SK-N-SH (cell line): ENCODE data around the gene KRTAP5-2. TPM values are rescaled to one million over a fixed set of nuclear protein-coding genes. Genes with fewer than 3 reads are reported as not detected.

Experiments
- CTCF ChIA-PET: fragments of 300-600, 350-600 bp; formaldehyde crosslinking; extraction: SDS; loops from one replicate; lab custom pipeline; 2021; lab: Yijun Ruan, JAX
- POLR2A ChIA-PET: fragments of 350-600 bp; sonication (Branson Sonifier 250); formaldehyde crosslinking; extraction: SDS; loops from one replicate; lab custom pipeline; 2020; ENCODE audit warnings: antibody characterized with exemption, inconsistent platforms; lab: Yijun Ruan, JAX
- DNase-seq: peaks from one replicate; pipeline ENCODE4 v3.0.0; 2012
- H2AFZ ChIP-seq: fragments of 200-600 bp; sonication (generic); 2 replicates; pipeline ENCODE4 v1.8.1; 2016; ENCODE audit warnings: antibody characterized with exemption, mild to moderate bottlenecking, low read depth
- H3F3A ChIP-seq: fragments of 200-600 bp; sonication (generic); replicated peaks from 2 replicates; pipeline ENCODE3; 2016; ENCODE audit warnings: antibody characterized with exemption, mild to moderate bottlenecking; ENCODE audit not compliant: insufficient read depth
- H3K27ac ChIP-seq, 2 experiments: fragments of 200-500 bp in 1 of 2; fragments of 200-600 bp in 1 of 2; sonication (Bioruptor generic) in 1 of 2; sonication (generic), shearing (Covaris generic) in 1 of 2; 2 replicates each; pipeline versions ENCODE4 v1.5.1 to v1.6.1; 2014 to 2016; ENCODE audit warnings: low read depth in 2 of 2, inconsistent platforms in 1 of 2, low read length in 1 of 2, mild to moderate bottlenecking in 1 of 2, mixed read lengths in 1 of 2
- H3K27me3 ChIP-seq: fragments of 200-600 bp; sonication (generic), shearing (Covaris generic); 2 replicates; pipeline ENCODE4 v1.6.1; 2016; ENCODE audit warnings: mixed run types; ENCODE audit not compliant: insufficient read depth
- H3K36me3 ChIP-seq, 2 experiments: fragments of 200-500 bp in 1 of 2; fragments of 200-600 bp in 1 of 2; sonication (Bioruptor generic) in 1 of 2; sonication (generic) in 1 of 2; replicated peaks in 1 of 2; 2 replicates each; pipeline versions ENCODE3 to v1.5.1; 2014 to 2016; ENCODE audit warnings: low read length in 1 of 2, mild to moderate bottlenecking in 1 of 2; ENCODE audit not compliant: insufficient read depth in 2 of 2, control insufficient read depth in 1 of 2
- H3K4me1 ChIP-seq, 2 experiments: fragments of 200-500 bp in 1 of 2; fragments of 200-600 bp in 1 of 2; sonication (Bioruptor generic) in 1 of 2; sonication (generic), shearing (Covaris generic) in 1 of 2; 2 replicates each; pipeline versions ENCODE4 v1.5.1 to v1.6.1; 2014 to 2016; ENCODE audit warnings: low read depth in 1 of 2, low read length in 1 of 2, mixed run types in 1 of 2; ENCODE audit not compliant: insufficient read depth in 2 of 2, control insufficient read depth in 1 of 2
- H3K4me2 ChIP-seq: fragments of 200-600 bp; sonication (generic), shearing (Covaris generic); 2 replicates; pipeline ENCODE4 v1.6.1; 2017; ENCODE audit warnings: mixed run types
- H3K4me3 ChIP-seq, 2 experiments: fragments of 200-500 bp in 1 of 2; fragments of 200-600 bp in 1 of 2; sonication (Bioruptor generic) in 1 of 2; sonication (generic), shearing (Covaris generic) in 1 of 2; 2 replicates each; pipeline versions ENCODE4 v1.5.1 to v1.8.1; 2014 to 2016; ENCODE audit warnings: low read depth in 2 of 2, inconsistent platforms in 1 of 2, low read length in 1 of 2, mild to moderate bottlenecking in 1 of 2, mixed read lengths in 1 of 2, moderate library complexity in 1 of 2
- H3K79me2 ChIP-seq: fragments of 200-600 bp; sonication (generic); 2 replicates; pipeline ENCODE4 v1.8.1; 2017; ENCODE audit warnings: mild to moderate bottlenecking; ENCODE audit not compliant: insufficient read depth
- H3K9ac ChIP-seq: fragments of 200-600 bp; sonication (generic); 2 replicates; pipeline ENCODE4 v1.6.1; 2017; ENCODE audit warnings: mixed run types
- H3K9me2 ChIP-seq: fragments of 200-600 bp; sonication (generic); 2 replicates; pipeline ENCODE4 v1.6.1; 2017; ENCODE audit warnings: mixed run types
- H3K9me3 ChIP-seq: fragments of 200-600 bp; sonication (generic); 2 replicates; pipeline ENCODE4 v1.6.1; 2017; ENCODE audit warnings: mixed run types, mild to moderate bottlenecking, moderate library complexity
- H4K20me1 ChIP-seq: fragments of 200-600 bp; sonication (generic); 2 replicates; pipeline ENCODE4 v1.6.1; 2017; ENCODE audit warnings: mild to moderate bottlenecking, mixed run types; ENCODE audit not compliant: insufficient read depth
- FOSL2 ChIP-seq: IDR thresholded peaks from 2 replicates; pipeline ENCODE4 v1.4.0; 2012; ENCODE audit warnings: low read depth, mild to moderate bottlenecking, moderate library complexity, borderline replicate concordance
- FOXJ3 ChIP-seq: sonication (generic); formaldehyde crosslinking; IDR thresholded peaks from 2 replicates; pipeline ENCODE4 v1.5.1; 2020; ENCODE audit warnings: mild to moderate bottlenecking, missing genetic modification reagents
- GATA2 ChIP-seq: sonication (generic); formaldehyde crosslinking; IDR thresholded peaks from 2 replicates; pipeline ENCODE4 v1.5.0; 2020; ENCODE audit warnings: mild to moderate bottlenecking, missing genetic modification reagents
- REST ChIP-seq: IDR thresholded peaks from 2 replicates; pipeline ENCODE4 v1.6.1; 2012; ENCODE audit warnings: mild to moderate bottlenecking, low read depth, low read length, moderate library complexity
- RXRA ChIP-seq: IDR thresholded peaks from 2 replicates; pipeline ENCODE4 v1.4.0; 2012; ENCODE audit warnings: low read depth, mild to moderate bottlenecking, borderline replicate concordance
- TAF1 ChIP-seq: IDR thresholded peaks from 2 replicates; pipeline ENCODE4 v1.6.1; 2012; ENCODE audit warnings: low read depth, mild to moderate bottlenecking, low read length, moderate library complexity, borderline replicate concordance
- YY1 ChIP-seq: IDR thresholded peaks from 2 replicates; pipeline ENCODE4 v1.4.0; 2012; ENCODE audit warnings: low read depth, mild to moderate bottlenecking
- WGBS: methylation state at CpG from one replicate; pipeline ENCODE4 v1.1.6; 2017; ENCODE audit warnings: low lambda C conversion rate; 5-methylcytosine and 5-hydroxymethylcytosine counted together
- polyA plus RNA-seq, 3 experiments: library from polyadenylated mRNA; depleted of rRNA; stranded (reverse); fragments of >200 nt; gene quantifications; 2 replicates each; pipeline ENCODE4 v1.2.3, GENCODE V29; 2012
- TF ChIP-seq, protein P1 (sequence below): IDR thresholded peaks from 2 replicates; pipeline ENCODE4; 2012
- TF ChIP-seq, protein P2 (sequence below): fragments of 150-350 bp; IDR thresholded peaks from 2 replicates; pipeline ENCODE4 v1.6.1; 2017; ENCODE audit warnings: antibody characterized with exemption, low read length, low read depth, borderline replicate concordance

The KRTAP5-2 gene
- polyA plus RNA-seq, 1 of the 3 experiments (the other 2 are of a cell fraction): not detected

DNA sequence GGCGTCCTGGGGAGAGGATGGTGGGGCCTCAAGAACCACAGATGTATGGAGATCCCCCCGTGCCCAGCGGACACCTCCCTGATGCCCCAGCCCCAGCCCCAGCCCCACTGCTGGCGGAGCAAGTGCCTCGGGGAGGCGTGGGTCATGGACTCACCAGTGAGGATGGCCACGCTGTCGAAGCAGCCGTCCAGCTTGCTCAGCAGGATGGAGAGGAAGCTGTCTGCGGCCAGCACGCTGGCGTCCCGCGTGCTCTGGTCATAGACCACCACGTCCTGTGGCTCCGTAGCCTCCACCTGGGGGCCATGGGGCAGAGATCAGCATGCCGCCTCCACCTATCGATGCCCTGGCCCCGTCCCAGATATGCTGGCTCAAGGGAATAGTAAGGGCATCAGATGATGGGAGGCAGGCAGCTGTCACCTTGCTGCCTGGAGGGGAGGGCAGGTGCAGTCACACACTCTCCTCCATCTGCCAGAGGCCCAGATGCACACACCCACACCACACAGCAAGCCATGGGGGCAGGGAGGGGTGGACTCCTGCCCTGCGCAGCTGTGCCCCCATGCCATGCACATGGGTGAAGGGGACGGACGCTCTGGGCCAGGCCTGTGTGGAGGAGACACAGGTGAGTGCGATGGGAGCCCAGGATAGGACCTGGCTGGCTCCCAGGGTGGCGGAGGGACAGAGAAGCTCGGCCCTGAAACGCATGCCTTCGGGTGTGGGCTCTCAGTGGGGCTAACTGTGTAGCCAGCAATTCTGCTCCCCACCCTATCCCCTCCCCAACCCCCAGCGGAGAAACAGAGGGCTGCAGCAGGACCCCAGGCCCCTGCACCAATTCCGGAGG is 34.2 kb downstream of the KRTAP5-2 start:
- Histone ChIP-seq H3K4me3 (no peak overlapping the region), H3K9ac (no peak overlapping the region), H3K4me2 (0 out of 2 replicates have a peak overlapping the region, but pooled peaks have one; percentile 11), H4K20me1 (peaks cover 14% of the 10 kb centered on the region), H3K9me3 (no peaks in the 10 kb centered on the region), H3K27me3 (no peaks in the 10 kb centered on the region), H3K36me3 (no peaks in the 10 kb centered on the region), H3K4me1 (peaks cover 5 to 20% of the 10 kb centered on the region in 2 experiments; a peak in 2 of 4 replicates)
- DNase-seq: no peak
- TF ChIP-seq, protein P1, sequence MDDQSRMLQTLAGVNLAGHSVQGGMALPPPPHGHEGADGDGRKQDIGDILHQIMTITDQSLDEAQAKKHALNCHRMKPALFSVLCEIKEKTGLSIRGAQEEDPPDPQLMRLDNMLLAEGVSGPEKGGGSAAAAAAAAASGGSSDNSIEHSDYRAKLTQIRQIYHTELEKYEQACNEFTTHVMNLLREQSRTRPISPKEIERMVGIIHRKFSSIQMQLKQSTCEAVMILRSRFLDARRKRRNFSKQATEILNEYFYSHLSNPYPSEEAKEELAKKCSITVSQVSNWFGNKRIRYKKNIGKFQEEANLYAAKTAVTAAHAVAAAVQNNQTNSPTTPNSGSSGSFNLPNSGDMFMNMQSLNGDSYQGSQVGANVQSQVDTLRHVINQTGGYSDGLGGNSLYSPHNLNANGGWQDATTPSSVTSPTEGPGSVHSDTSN: no peak
- TF ChIP-seq REST: no peak
- TF ChIP-seq FOXJ3 (CRISPR knock-in tag): no peak
- TF ChIP-seq FOSL2: no peak
- no peak for TF ChIP-seq GATA2 (CRISPR knock-in tag)
- TF ChIP-seq, all 33 proteins: peak for 0
- no peaks in the 10 kb centered on the region for H3F3A ChIP-seq
- ChIA-PET POLR2A (interaction anchor here (1.3 kb wide), 1 partner anchor 10 kb away, joined by 6 read pairs; no protein-coding TSS in a partner anchor), CTCF (interaction anchor here (0.6 to 18.1 kb wide), 6 partner anchors 10 to 89 kb away, joined by 3 to 398 read pairs (median 4); no protein-coding TSS in a partner anchor)
- no peaks in the 10 kb centered on the region for H3K9me2 ChIP-seq
- 90% methylated on average over 21 of the region's 29 CpGs for WGBS
- H3K27ac ChIP-seq: no peak overlapping the region; a peak in 1 of 4 replicates
- no peaks in the 10 kb centered on the region for H3K79me2 ChIP-seq
- H2AFZ ChIP-seq: no peak overlapping the region

- POLR2A ChIA-PET: no interaction called here
- CTCF ChIA-PET: interaction anchor here (0.6 to 18.1 kb wide), 5 partner anchors 9 to 89 kb away, joined by 3 to 398 read pairs (median 4); no protein-coding TSS in a partner anchor
- Histone ChIP-seq H3K79me2 (no peaks in the 10 kb centered on the region), H3K4me1 (peaks cover 12 to 13% of the 10 kb centered on the region in 2 experiments; a peak in 2 of 4 replicates), H4K20me1 (peaks cover 14% of the 10 kb centered on the region), H3K9ac (no peak overlapping the region), H3K4me2 (no peak overlapping the region), H3F3A (no peaks in the 10 kb centered on the region), H3K4me3 (no peak overlapping the region)
- no peak for TF ChIP-seq TAF1
- TF ChIP-seq RXRA: no peak
- no peak for TF ChIP-seq YY1
- TF ChIP-seq, protein P2, sequence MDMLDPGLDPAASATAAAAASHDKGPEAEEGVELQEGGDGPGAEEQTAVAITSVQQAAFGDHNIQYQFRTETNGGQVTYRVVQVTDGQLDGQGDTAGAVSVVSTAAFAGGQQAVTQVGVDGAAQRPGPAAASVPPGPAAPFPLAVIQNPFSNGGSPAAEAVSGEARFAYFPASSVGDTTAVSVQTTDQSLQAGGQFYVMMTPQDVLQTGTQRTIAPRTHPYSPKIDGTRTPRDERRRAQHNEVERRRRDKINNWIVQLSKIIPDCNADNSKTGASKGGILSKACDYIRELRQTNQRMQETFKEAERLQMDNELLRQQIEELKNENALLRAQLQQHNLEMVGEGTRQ: no peak
- TF ChIP-seq, all 33 proteins: peak for 0
- Histone ChIP-seq H3K9me2 (no peaks in the 10 kb centered on the region), H3K27ac (no peak overlapping the region), H3K9me3 (no peaks in the 10 kb centered on the region), H2AFZ (no peak overlapping the region), H3K27me3 (no peaks in the 10 kb centered on the region), H3K36me3 (no peaks in the 10 kb centered on the region)
- DNase-seq: no peak
- WGBS: 82% methylated on average over 4 of the region's 12 CpGs
Observed at GRCh38 chr11:1563149-1563638, 34.9 kb downstream of the KRTAP5-2 start.
